Measurements from ENCODE around the gene MUC5AC.

The MUC5AC gene

GRCh38 chr11:1197886-1198560, 40.3 kb downstream of the MUC5AC start:
- DNase-seq = no peak

- no peak for DNase-seq
Measured at GRCh38 chr11:1198561-1199240, 40.9 kb downstream of the MUC5AC start.

- no peak for DNase-seq
Measured at GRCh38 chr11:1199241-1199750, 41.5 kb downstream of the MUC5AC start.

GRCh38 chr11:1199751-1200610, 42.2 kb downstream of the MUC5AC start:
- no peak for DNase-seq

- DNase-seq = no peak
Measured at GRCh38 chr11:1200611-1201191, 42.9 kb downstream of the MUC5AC start.

- no peak for DNase-seq
Measured at GRCh38 chr11:1201395-1202153, 43.8 kb downstream of the MUC5AC start.

GRCh38 chr11:1202154-1202775, 44.5 kb downstream of the MUC5AC start:
- no peak for DNase-seq

- no peak for DNase-seq
Measured at GRCh38 chr11:1202776-1203504, 45.2 kb downstream of the MUC5AC start.

GRCh38 chr11:1203505-1204271, 45.9 kb downstream of the MUC5AC start:
- DNase-seq = no peak

GRCh38 chr11:1204381-1205101, 46.8 kb downstream of the MUC5AC start:
- DNase-seq = no peak

GRCh38 chr11:1205121-1205986, 47.6 kb downstream of the MUC5AC start:
- no peak for DNase-seq

- DNase-seq = no peak
Measured at GRCh38 chr11:1205987-1206331, 48.2 kb downstream of the MUC5AC start.

GRCh38 chr11:1206391-1207271, 48.9 kb downstream of the MUC5AC start:
- DNase-seq = no peak

- no peak for DNase-seq
Measured at GRCh38 chr11:1207401-1208143, 49.8 kb downstream of the MUC5AC start.

GRCh38 chr11:1208144-1208393, 50.3 kb downstream of the MUC5AC start:
- no peak for DNase-seq

- DNase-seq = no peak
Measured at GRCh38 chr11:1208394-1209261, 50.9 kb downstream of the MUC5AC start.

Measured in NCI-H446 treated with DMSO at 0.1 percent for 48 hours (cell line).